GM12875 (cell line): ENCODE data around the gene CPEB3.

ENCODE experiments used
- H3K4me3 ChIP-seq: one replicate; pipeline ENCODE4 v1.5.1; 2011; ENCODE audit warnings: low read depth, low read length, control low read depth
- TF ChIP-seq, protein P1 (sequence below): IDR thresholded peaks from 2 replicates; pipeline ENCODE4 v1.5.1; 2011; ENCODE audit warnings: low read depth, mild to moderate bottlenecking, control low read depth, inconsistent platforms, low read length, moderate library complexity, borderline replicate concordance; ENCODE audit not compliant: insufficient read depth

Gene CPEB3

DNA sequence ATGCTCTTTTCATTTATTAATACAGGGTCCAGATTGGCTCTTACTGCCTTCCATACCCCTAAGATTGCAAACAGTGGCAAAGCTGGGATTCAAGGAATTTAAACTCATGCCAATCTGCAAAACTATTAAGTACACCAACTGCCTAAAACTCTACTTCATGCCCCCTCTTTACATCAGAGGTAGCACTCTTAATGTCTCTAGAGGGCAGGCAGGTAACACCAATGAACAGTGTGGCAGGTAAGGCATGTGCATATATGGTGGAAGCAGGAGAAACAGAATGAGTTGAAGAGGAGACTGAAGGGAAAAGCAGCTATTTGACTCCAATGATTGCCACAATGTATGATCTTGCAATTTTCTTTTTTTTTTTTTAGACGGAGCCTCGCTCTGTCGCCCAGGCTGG, 210.6 kb downstream of the CPEB3 start:
- TF ChIP-seq, protein P1, sequence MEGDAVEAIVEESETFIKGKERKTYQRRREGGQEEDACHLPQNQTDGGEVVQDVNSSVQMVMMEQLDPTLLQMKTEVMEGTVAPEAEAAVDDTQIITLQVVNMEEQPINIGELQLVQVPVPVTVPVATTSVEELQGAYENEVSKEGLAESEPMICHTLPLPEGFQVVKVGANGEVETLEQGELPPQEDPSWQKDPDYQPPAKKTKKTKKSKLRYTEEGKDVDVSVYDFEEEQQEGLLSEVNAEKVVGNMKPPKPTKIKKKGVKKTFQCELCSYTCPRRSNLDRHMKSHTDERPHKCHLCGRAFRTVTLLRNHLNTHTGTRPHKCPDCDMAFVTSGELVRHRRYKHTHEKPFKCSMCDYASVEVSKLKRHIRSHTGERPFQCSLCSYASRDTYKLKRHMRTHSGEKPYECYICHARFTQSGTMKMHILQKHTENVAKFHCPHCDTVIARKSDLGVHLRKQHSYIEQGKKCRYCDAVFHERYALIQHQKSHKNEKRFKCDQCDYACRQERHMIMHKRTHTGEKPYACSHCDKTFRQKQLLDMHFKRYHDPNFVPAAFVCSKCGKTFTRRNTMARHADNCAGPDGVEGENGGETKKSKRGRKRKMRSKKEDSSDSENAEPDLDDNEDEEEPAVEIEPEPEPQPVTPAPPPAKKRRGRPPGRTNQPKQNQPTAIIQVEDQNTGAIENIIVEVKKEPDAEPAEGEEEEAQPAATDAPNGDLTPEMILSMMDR: no peak
- no peak overlapping the region for H3K4me3 ChIP-seq

DNA sequence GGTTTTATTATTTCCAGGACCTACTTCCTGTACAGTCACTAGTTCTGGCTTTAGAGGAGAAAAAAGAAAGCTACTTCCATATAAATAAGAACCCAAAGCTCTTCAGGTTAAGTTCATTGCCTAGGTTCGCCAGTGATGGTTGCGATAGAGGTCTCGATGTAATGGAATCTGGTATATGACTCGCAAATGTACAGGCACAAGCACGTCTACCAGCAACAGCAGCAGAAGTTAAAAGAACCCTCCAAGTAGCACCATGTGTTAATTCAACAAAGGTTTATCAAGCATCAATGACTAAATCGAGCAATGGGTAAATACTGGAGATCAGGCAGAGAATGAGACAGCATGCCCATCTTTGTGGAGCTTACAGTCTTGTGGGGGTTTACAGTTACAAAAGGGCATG, 211.9 kb downstream of the CPEB3 start:
- TF ChIP-seq, protein P1: no peak
- no peak overlapping the region for H3K4me3 ChIP-seq

DNA sequence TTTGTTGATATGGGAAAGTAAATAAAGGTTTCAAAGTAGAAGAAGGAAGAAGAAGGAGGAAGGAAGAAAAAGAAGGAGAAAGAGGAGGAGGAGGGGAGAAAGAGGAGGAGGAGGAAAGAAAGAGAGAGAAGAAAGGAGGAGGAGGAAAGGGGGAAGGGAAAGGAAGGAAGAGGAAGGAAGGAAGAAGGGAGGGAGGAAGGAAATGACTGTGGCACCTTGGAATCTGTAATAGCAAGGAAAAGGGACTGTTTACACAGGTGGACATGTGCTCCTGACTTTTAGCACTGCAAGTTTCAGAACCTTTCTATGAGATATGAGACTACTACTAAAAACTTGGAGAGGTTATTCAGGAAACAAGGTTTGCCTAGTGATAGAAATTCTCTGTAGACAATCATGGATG, 214.2 kb downstream of the CPEB3 start:
- H3K4me3 ChIP-seq: no peak overlapping the region
- TF ChIP-seq, protein P1: no peak

DNA sequence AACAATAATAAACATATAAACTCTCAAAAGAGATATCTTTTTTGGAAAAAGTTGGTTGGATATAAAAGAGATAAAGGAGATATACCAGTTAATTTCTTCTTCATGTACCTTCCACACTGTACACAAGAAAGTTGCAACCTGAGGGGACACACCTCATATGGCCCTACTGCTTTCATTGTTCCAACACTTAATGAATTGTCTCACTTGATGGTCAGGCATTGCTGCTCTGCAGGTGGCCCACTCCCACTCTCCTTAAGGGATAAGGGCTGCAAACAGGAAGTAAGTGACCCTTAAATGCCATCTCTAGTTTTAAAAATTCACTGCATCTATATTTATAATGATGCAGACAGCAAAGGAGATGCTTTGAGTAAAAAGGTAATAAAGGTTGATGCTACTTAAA, 215.0 kb downstream of the CPEB3 start:
- TF ChIP-seq, protein P1: no peak
- no peak overlapping the region for H3K4me3 ChIP-seq

DNA sequence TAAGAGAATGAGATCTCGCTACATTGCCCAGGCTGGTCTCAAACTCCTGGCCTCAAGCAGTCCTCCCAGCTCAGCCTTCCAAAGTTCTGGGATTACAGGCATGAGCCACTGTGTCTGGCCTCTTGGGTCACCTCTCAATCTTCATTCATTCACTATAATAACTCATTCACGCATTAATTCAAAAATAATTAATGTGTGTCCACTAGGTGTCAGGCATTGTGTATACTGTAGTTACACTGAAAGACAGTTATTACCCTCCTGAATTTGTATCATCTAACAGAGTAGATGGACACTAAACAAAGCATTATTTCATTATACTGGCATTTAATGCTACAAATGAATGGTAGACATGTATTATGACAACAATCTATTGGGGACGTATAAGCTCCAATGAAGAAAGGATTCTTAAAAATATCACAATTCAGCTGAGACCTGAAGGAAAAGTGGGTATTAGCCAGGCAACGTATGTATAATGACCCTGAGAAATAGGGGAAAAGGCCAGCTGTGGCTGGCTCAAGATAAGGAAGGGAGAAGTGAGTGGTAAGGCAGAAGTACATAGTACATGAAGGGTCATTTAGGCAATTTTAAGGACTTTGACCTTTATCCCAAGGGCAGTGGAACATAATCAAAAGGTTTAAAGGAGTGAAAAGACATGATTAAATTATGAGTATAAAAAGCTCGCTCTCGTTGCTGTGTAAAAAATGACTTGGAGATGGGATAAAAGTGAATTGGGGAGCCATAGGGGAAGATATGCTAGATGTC, 216.6 kb downstream of the CPEB3 start:
- TF ChIP-seq, protein P1: no peak
- no peak overlapping the region for H3K4me3 ChIP-seq

DNA sequence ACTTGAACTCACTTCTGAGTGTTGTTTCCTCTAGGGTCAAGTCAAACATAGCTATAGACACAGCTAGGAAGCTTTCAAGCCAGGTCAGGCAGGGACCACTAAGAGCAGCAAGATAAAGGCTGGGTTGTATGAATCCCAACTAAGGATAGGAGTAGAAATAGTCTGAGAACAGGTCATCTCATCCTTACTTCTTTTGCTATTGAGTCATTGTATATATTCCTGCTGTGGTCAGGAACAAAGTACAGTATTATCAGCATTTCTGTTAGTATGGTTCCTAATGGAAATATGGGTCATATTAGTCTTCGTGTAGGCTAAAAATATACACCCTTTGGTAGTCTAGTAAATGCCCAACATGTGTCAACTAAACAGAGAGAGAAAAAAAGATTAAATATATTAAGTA, 222.0 kb downstream of the CPEB3 start:
- no peak overlapping the region for H3K4me3 ChIP-seq
- TF ChIP-seq, protein P1: no peak

DNA sequence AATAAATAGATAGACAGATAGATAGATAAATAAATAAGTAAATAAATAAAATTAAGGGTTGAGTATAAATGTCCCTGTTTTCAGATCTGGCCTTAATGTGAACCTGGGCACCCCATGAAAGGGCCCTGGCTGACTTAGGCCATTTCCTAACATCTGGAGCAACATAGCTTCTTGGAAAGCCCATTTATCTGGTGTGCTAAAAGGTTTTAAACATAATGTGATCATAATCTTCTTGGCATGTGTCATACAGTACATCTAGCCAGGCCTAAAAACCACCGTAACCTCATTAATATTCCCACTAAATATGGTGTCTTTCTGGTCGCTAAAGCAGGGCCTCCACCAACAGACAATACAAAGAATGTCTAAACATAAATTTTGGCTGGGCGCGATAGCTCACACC, 224.5 kb downstream of the CPEB3 start:
- TF ChIP-seq, protein P1: no peak
- no peak overlapping the region for H3K4me3 ChIP-seq
